Memory B cell (primary cell): ENCODE data around the gene MIS18A.

Source experiments
- ATAC-seq: fragments of 150-1000 bp; cut with Tn5 transposase; 2 replicates; pipeline ENCODE4 v1.10.0; 2021; ENCODE audit warnings: low read depth, mild to moderate bottlenecking, moderate library complexity
- DNase-seq, 2 donors: peaks; one replicate each; pipeline ENCODE4 v3.0.0; 2022; ENCODE audit warnings: low spot score in 2 of 2
- H3K27ac Mint-ChIP-seq: one replicate; pipeline ENCODE4 v1.8.0; 2022; ENCODE audit warnings: mild to moderate bottlenecking, moderate library complexity, mixed read lengths
- H3K27me3 Mint-ChIP-seq: one replicate; pipeline ENCODE4 v1.8.0; 2022; ENCODE audit warnings: mixed read lengths
- H3K36me3 Mint-ChIP-seq: one replicate; pipeline ENCODE4 v1.8.0; 2022; ENCODE audit warnings: mild to moderate bottlenecking, mixed read lengths
- H3K4me1 Mint-ChIP-seq: one replicate; pipeline ENCODE4 v1.8.0; 2022; ENCODE audit warnings: mixed read lengths
- H3K4me3 Mint-ChIP-seq: one replicate; pipeline ENCODE4 v1.8.0; 2022; ENCODE audit warnings: mild to moderate bottlenecking, moderate library complexity, mixed read lengths
- H3K9me3 Mint-ChIP-seq: one replicate; pipeline ENCODE4 v1.8.0; 2022; ENCODE audit warnings: mixed read lengths

MIS18A gene

GRCh38 chr21:32256251-32256650, 22.6 kb downstream of the MIS18A start:
- peaks cover 5% of the 10 kb centered on the region for H3K9me3 Mint-ChIP-seq
- ATAC-seq: no peak

GRCh38 chr21:32253215-32253641, 25.6 kb downstream of the MIS18A start:
- no peak for DNase-seq
- Mint-ChIP-seq H3K9me3 (peaks cover 6% of the 10 kb centered on the region), H3K4me1 (peaks cover 3% of the 10 kb centered on the region), H3K36me3 (peaks cover 5% of the 10 kb centered on the region), H3K27ac (no peak overlapping the region), H3K27me3 (peaks cover 9% of the 10 kb centered on the region), H3K4me3 (no peak overlapping the region)
- ATAC-seq: no peak

More at GRCh38 chr21:32256251-32256650, 22.6 kb downstream of the MIS18A start:
- H3K27me3 Mint-ChIP-seq: peaks cover 5% of the 10 kb centered on the region
- no peak overlapping the region for H3K4me3 Mint-ChIP-seq
- no peak for DNase-seq
- H3K36me3 Mint-ChIP-seq: peaks cover 4% of the 10 kb centered on the region
- no peak overlapping the region for H3K27ac Mint-ChIP-seq
- H3K4me1 Mint-ChIP-seq: peaks cover 5% of the 10 kb centered on the region

- Mint-ChIP-seq H3K4me3 (no peak overlapping the region), H3K4me1 (no peaks in the 10 kb centered on the region), H3K36me3 (peaks cover 5% of the 10 kb centered on the region), H3K9me3 (peaks cover 6% of the 10 kb centered on the region), H3K27ac (no peak overlapping the region), H3K27me3 (peaks cover 10% of the 10 kb centered on the region)
- ATAC-seq (no peak), DNase-seq (no peak)
These were observed 26.7 kb downstream of the MIS18A start for GRCh38 chr21:32252136-32252535.

- Mint-ChIP-seq H3K36me3 (peaks cover 7% of the 10 kb centered on the region), H3K4me3 (no peak overlapping the region), H3K4me1 (no peaks in the 10 kb centered on the region), H3K27ac (no peak overlapping the region), H3K9me3 (peaks cover 6% of the 10 kb centered on the region), H3K27me3 (peaks cover 11% of the 10 kb centered on the region)
- DNase-seq (no peak), ATAC-seq (no peak)
These were observed 29.2 kb downstream of the MIS18A start for GRCh38 chr21:32249511-32250280.

- Mint-ChIP-seq H3K9me3 (peaks cover 6% of the 10 kb centered on the region), H3K4me3 (no peak overlapping the region), H3K36me3 (peaks cover 7% of the 10 kb centered on the region), H3K27me3 (peaks cover 11% of the 10 kb centered on the region), H3K27ac (no peak overlapping the region), H3K4me1 (no peaks in the 10 kb centered on the region)
- DNase-seq (no peak), ATAC-seq (no peak)
These were observed 30.0 kb downstream of the MIS18A start for GRCh38 chr21:32248571-32249461.

GRCh38 chr21:32246571-32247140, 32.2 kb downstream of the MIS18A start:
- no peak for DNase-seq
- H3K9me3 Mint-ChIP-seq: peaks cover 4% of the 10 kb centered on the region
- H3K27me3 Mint-ChIP-seq: peaks cover 10% of the 10 kb centered on the region
- peaks cover 7% of the 10 kb centered on the region for H3K36me3 Mint-ChIP-seq
- no peak overlapping the region for H3K27ac Mint-ChIP-seq
- no peak for ATAC-seq
- no peak overlapping the region for H3K4me3 Mint-ChIP-seq
- no peaks in the 10 kb centered on the region for H3K4me1 Mint-ChIP-seq

GRCh38 chr21:32245971-32246370, 32.9 kb downstream of the MIS18A start:
- H3K27me3 Mint-ChIP-seq: peaks cover 10% of the 10 kb centered on the region

GRCh38 chr21:32240851-32241687, 37.8 kb downstream of the MIS18A start:
- no peaks in the 10 kb centered on the region for H3K4me1 Mint-ChIP-seq
- H3K9me3 Mint-ChIP-seq: peaks cover 4% of the 10 kb centered on the region
- ATAC-seq (no peak), DNase-seq (no peak)
- no peak overlapping the region for H3K27ac Mint-ChIP-seq
- peaks cover 4% of the 10 kb centered on the region for H3K27me3 Mint-ChIP-seq
- H3K36me3 Mint-ChIP-seq: peaks cover 6% of the 10 kb centered on the region
- H3K4me3 Mint-ChIP-seq: no peak overlapping the region

More at GRCh38 chr21:32245971-32246370, 32.9 kb downstream of the MIS18A start:
- Mint-ChIP-seq H3K27ac (no peak overlapping the region), H3K4me1 (no peaks in the 10 kb centered on the region), H3K9me3 (no peaks in the 10 kb centered on the region), H3K4me3 (no peak overlapping the region), H3K36me3 (peaks cover 3% of the 10 kb centered on the region)
- DNase-seq (no peak), ATAC-seq (no peak)

- peaks cover 5% of the 10 kb centered on the region for H3K9me3 Mint-ChIP-seq
- no peak overlapping the region for H3K27ac Mint-ChIP-seq
- H3K4me3 Mint-ChIP-seq: no peak overlapping the region
- H3K36me3 Mint-ChIP-seq: peaks cover 4% of the 10 kb centered on the region
- DNase-seq (no peak), ATAC-seq (no peak)
- peaks cover 8% of the 10 kb centered on the region for H3K27me3 Mint-ChIP-seq
- no peaks in the 10 kb centered on the region for H3K4me1 Mint-ChIP-seq
These were observed 39.3 kb downstream of the MIS18A start for GRCh38 chr21:32239551-32239950.

- Mint-ChIP-seq H3K4me3 (no peak overlapping the region), H3K9me3 (peaks cover 5% of the 10 kb centered on the region), H3K27me3 (peaks cover 8% of the 10 kb centered on the region), H3K27ac (no peak overlapping the region), H3K36me3 (peaks cover 4% of the 10 kb centered on the region), H3K4me1 (no peaks in the 10 kb centered on the region)
- no peak for ATAC-seq
- no peak for DNase-seq
These were observed 40.8 kb downstream of the MIS18A start for GRCh38 chr21:32238063-32238462.

- no peak overlapping the region for H3K4me3 Mint-ChIP-seq
- H3K27ac Mint-ChIP-seq: no peak overlapping the region
- H3K36me3 Mint-ChIP-seq: peaks cover 4% of the 10 kb centered on the region
- ATAC-seq (no peak), DNase-seq (no peak)
- peaks cover 5% of the 10 kb centered on the region for H3K9me3 Mint-ChIP-seq
- H3K4me1 Mint-ChIP-seq: no peaks in the 10 kb centered on the region
- H3K27me3 Mint-ChIP-seq: peaks cover 8% of the 10 kb centered on the region
These were observed 41.8 kb downstream of the MIS18A start for GRCh38 chr21:32237021-32237420.

- Mint-ChIP-seq H3K4me1 (no peaks in the 10 kb centered on the region), H3K27me3 (peaks cover 11% of the 10 kb centered on the region), H3K4me3 (no peak overlapping the region), H3K27ac (no peak overlapping the region), H3K36me3 (peaks cover 4% of the 10 kb centered on the region), H3K9me3 (peaks cover 5% of the 10 kb centered on the region)
- no peak for ATAC-seq
- no peak for DNase-seq
These were observed 45.0 kb downstream of the MIS18A start for GRCh38 chr21:32233722-32234301.

- no peak overlapping the region for H3K4me3 Mint-ChIP-seq
- peaks cover 2% of the 10 kb centered on the region for H3K9me3 Mint-ChIP-seq
- DNase-seq (no peak), ATAC-seq (no peak)
- no peaks in the 10 kb centered on the region for H3K36me3 Mint-ChIP-seq
- no peaks in the 10 kb centered on the region for H3K4me1 Mint-ChIP-seq
- H3K27ac Mint-ChIP-seq: no peak overlapping the region
- H3K27me3 Mint-ChIP-seq: peaks cover 7% of the 10 kb centered on the region
These were observed 45.7 kb downstream of the MIS18A start for GRCh38 chr21:32233055-32233546.
